Lower leg skin (tissue), 3 donors: Measurements from ENCODE around the gene SLC39A11.
"Not testable (repeated sequence)": the region's sequence is repeated elsewhere in the genome, so short reads cannot be mapped to it uniquely, and the experiment has no call there.

ENCODE experiments used
- POLR2A ChIP-seq, 2 donors: fragments of 450-650 bp; IDR thresholded peaks; one replicate each; pipeline ENCODE4 v1.6.1; 2016 to 2017; ENCODE audit warnings: antibody characterized with exemption in 2 of 2, mild to moderate bottlenecking in 1 of 2, moderate library complexity in 1 of 2
- TF ChIP-seq, protein P1 (sequence below), 3 donors: fragments of 450-650 bp; IDR thresholded peaks; one replicate each; pipeline ENCODE4 v1.5.1; 2016; ENCODE audit warnings: antibody characterized with exemption in 3 of 3, mild to moderate bottlenecking in 3 of 3, moderate library complexity in 2 of 3

DNA sequence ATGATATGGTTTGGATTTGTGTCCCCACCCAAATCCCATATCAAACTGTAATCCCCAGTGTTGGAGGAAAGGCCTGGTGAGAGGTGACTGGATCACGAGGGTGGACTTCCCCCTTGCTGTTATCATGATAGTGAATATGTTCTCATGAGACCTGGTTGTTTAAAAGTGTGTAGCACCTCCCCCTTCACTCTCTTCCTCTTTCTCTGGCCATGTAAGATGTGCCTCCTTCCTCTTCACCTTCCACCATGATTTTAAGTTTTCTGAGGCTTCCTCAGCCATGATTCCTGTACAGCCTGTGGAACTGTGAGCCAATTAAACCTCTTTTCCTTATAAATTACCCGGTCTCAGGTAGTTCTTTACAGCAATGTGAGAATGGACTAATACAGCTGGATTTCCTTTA lies 266.4 kb downstream of the SLC39A11 start:
- TF ChIP-seq, protein P1, sequence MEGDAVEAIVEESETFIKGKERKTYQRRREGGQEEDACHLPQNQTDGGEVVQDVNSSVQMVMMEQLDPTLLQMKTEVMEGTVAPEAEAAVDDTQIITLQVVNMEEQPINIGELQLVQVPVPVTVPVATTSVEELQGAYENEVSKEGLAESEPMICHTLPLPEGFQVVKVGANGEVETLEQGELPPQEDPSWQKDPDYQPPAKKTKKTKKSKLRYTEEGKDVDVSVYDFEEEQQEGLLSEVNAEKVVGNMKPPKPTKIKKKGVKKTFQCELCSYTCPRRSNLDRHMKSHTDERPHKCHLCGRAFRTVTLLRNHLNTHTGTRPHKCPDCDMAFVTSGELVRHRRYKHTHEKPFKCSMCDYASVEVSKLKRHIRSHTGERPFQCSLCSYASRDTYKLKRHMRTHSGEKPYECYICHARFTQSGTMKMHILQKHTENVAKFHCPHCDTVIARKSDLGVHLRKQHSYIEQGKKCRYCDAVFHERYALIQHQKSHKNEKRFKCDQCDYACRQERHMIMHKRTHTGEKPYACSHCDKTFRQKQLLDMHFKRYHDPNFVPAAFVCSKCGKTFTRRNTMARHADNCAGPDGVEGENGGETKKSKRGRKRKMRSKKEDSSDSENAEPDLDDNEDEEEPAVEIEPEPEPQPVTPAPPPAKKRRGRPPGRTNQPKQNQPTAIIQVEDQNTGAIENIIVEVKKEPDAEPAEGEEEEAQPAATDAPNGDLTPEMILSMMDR (IDR thresholded peaks at IDR 0.05), result not testable (repeated sequence)
- TF ChIP-seq POLR2A (IDR thresholded peaks at IDR 0.05), result not testable (repeated sequence)
